ENCODE measurements around the gene OTOA.

- TF ChIP-seq CERS6 (CRISPR knock-in tag; IDR thresholded peaks at IDR 0.05) (no peak), CTCF (CRISPR knock-in tag; IDR thresholded peaks at IDR 0.05) (no peak), BRF2 (CRISPR knock-in tag; IDR thresholded peaks at IDR 0.05) (no peak), NFE2L2 (IDR thresholded peaks at IDR 0.05; ENCODE audit: low read length) (no peak), ZBTB49 (CRISPR knock-in tag; IDR thresholded peaks at IDR 0.05; ENCODE audit: borderline replicate concordance) (no peak), HBP1 (CRISPR knock-in tag; IDR thresholded peaks at IDR 0.05; ENCODE audit: low read depth) (no peak), ZNF207 (IDR thresholded peaks at IDR 0.05; ENCODE audit: borderline replicate concordance) (no peak)
Measured at GRCh38 chr16:21667575-21667974, 3.8 kb downstream of the OTOA start.
